GM12875 (cell line): ENCODE data around the gene CIAO2A.

ENCODE experiments used
- H3K4me3 ChIP-seq: one replicate; pipeline ENCODE4 v1.5.1; 2011; ENCODE audit warnings: low read depth, low read length, control low read depth
- TF ChIP-seq, protein P1 (sequence below): IDR thresholded peaks from 2 replicates; pipeline ENCODE4 v1.5.1; 2011; ENCODE audit warnings: low read depth, mild to moderate bottlenecking, control low read depth, inconsistent platforms, low read length, moderate library complexity, borderline replicate concordance; ENCODE audit not compliant: insufficient read depth

The CIAO2A gene

GRCh38 chr15:64093627-64094417, at the start of gene CIAO2A:
Gene CIAO2A, minus strand, starts transcription at chr15:64093838. Its CDS starts 70 bp downstream, at chr15:64093768.
- peak within 1 kb of the TSS; percentile 78 for H3K4me3 ChIP-seq
- TF ChIP-seq, protein P1, sequence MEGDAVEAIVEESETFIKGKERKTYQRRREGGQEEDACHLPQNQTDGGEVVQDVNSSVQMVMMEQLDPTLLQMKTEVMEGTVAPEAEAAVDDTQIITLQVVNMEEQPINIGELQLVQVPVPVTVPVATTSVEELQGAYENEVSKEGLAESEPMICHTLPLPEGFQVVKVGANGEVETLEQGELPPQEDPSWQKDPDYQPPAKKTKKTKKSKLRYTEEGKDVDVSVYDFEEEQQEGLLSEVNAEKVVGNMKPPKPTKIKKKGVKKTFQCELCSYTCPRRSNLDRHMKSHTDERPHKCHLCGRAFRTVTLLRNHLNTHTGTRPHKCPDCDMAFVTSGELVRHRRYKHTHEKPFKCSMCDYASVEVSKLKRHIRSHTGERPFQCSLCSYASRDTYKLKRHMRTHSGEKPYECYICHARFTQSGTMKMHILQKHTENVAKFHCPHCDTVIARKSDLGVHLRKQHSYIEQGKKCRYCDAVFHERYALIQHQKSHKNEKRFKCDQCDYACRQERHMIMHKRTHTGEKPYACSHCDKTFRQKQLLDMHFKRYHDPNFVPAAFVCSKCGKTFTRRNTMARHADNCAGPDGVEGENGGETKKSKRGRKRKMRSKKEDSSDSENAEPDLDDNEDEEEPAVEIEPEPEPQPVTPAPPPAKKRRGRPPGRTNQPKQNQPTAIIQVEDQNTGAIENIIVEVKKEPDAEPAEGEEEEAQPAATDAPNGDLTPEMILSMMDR: no peak

GRCh38 chr15:64143276-64143675, 49.6 kb upstream of the CIAO2A start:
- TF ChIP-seq, protein P1: no peak
- H3K4me3 ChIP-seq: no peak overlapping the region

- TF ChIP-seq, protein P1: no peak
- H3K4me3 ChIP-seq: no peak overlapping the region
These were observed 48.3 kb upstream of the CIAO2A start for GRCh38 chr15:64141798-64142512.

GRCh38 chr15:64138331-64138941, 44.8 kb upstream of the CIAO2A start:
- no peak overlapping the region for H3K4me3 ChIP-seq
- TF ChIP-seq, protein P1: no peak

DNA sequence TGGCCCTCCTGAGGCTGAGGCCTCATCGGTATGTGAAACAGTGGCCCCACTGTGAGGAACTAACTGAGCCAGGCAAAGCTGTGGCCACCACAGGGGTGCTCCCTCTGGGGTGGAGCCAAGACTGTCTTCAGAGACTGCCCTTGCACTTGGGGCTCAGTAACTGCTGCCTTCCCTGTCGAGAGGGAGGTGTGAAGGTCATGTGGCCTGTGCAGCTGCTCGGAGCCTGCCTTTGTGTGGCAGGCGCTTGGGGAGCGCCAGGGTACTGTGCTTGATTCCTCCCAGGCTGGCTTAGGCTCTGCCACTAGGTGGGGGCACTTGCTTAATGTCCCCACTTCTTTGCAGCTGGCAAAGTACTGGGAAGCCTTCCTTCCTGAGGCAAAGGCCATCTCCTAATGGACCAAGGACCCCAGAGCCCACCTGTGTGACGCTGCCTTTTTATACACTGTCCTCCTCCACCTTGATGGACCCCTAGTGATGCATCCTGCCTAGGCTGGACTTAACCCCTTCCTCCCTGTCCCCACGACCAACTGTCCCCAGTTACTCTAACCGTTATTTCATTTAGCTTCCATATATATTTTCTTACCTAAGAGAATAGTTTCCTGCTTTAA, 43.7 kb upstream of the CIAO2A start:
- TF ChIP-seq, protein P1: no peak
- no peak overlapping the region for H3K4me3 ChIP-seq

- no peak overlapping the region for H3K4me3 ChIP-seq
- TF ChIP-seq, protein P1: no peak
These were observed 42.7 kb upstream of the CIAO2A start for GRCh38 chr15:64136347-64136746.
